ENCODE measurements around the gene ACBD6. TPM values are rescaled to one million over a fixed set of nuclear protein-coding genes. Genes with fewer than 3 reads are reported as not detected.

The ACBD6 gene
- total RNA-seq, 1 donor from 2014 or later, result 43.4 TPM

DNA sequence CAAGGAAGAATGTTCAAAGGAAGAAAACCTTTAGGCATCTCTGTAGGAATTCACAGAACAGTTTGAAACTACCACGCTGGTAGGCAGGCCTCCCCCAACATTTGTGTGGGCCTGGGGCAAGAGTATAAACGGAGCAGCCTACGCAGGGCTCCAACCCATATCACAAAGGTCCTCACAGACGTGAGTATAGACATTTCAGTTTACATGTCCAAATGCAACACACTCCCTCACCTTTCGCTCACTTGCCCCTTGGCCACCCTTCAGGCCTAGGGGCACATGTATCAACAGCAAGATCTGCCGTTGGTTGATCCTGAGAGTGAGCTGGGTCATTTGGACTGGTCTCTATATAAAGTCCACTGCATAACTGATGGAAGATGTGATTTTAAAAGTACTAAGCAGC is 133.3 kb downstream of the ACBD6 start:
- DNase-seq (ENCODE audit: low read depth) (no peak), FAIRE-seq (no peak)
- Mint-ChIP-seq H3K27ac (ENCODE audit: unreplicated experiment) (no peak overlapping the region), H3K4me1 (ENCODE audit: low read depth, unreplicated experiment) (no peaks in the 10 kb centered on the region), H3K4me3 (ENCODE audit: unreplicated experiment) (no peak overlapping the region), H3K27me3 (ENCODE audit: low read depth, unreplicated experiment) (no peaks in the 10 kb centered on the region), H3K9me3 (ENCODE audit: unreplicated experiment) (no peaks in the 10 kb centered on the region), H3K36me3 (ENCODE audit: low read depth, unreplicated experiment) (peaks cover 1% of the 10 kb centered on the region)
- Histone ChIP-seq H3K27me3 (ENCODE audit: insufficient read depth, low read length) (no peaks in the 10 kb centered on the region), H3K9ac (ENCODE audit: low read length) (no peak overlapping the region), H3K79me2 (ENCODE audit: insufficient read depth, low read length) (peaks cover 4% of the 10 kb centered on the region), H2AFZ (ENCODE audit: low read depth, low read length) (no peak overlapping the region), H3K4me1 (ENCODE audit: insufficient read depth, low read length) (no peaks in the 10 kb centered on the region), H3K27ac (ENCODE audit: low read depth, low read length) (no peak overlapping the region), H3K36me3 (ENCODE audit: insufficient read depth, low read length) (no peaks in the 10 kb centered on the region), H4K20me1 (ENCODE audit: insufficient read depth, low read length) (peaks cover 3% of the 10 kb centered on the region), H3K4me3 (ENCODE audit: insufficient read depth, low read depth, low read length) (no peak overlapping the region), H3K9me3 (ENCODE audit: insufficient read depth, low read depth, low read length) (no peaks in the 10 kb centered on the region), H3K4me2 (ENCODE audit: low read length) (no peak overlapping the region)
- TF ChIP-seq, protein P1, sequence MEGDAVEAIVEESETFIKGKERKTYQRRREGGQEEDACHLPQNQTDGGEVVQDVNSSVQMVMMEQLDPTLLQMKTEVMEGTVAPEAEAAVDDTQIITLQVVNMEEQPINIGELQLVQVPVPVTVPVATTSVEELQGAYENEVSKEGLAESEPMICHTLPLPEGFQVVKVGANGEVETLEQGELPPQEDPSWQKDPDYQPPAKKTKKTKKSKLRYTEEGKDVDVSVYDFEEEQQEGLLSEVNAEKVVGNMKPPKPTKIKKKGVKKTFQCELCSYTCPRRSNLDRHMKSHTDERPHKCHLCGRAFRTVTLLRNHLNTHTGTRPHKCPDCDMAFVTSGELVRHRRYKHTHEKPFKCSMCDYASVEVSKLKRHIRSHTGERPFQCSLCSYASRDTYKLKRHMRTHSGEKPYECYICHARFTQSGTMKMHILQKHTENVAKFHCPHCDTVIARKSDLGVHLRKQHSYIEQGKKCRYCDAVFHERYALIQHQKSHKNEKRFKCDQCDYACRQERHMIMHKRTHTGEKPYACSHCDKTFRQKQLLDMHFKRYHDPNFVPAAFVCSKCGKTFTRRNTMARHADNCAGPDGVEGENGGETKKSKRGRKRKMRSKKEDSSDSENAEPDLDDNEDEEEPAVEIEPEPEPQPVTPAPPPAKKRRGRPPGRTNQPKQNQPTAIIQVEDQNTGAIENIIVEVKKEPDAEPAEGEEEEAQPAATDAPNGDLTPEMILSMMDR (IDR thresholded peaks at IDR 0.05; ENCODE audit: insufficient read depth, low read depth, low read length), result no peak
- no peak for TF ChIP-seq EZH2 (IDR thresholded peaks at IDR 0.05; ENCODE audit: insufficient read depth, low read length)

DNA sequence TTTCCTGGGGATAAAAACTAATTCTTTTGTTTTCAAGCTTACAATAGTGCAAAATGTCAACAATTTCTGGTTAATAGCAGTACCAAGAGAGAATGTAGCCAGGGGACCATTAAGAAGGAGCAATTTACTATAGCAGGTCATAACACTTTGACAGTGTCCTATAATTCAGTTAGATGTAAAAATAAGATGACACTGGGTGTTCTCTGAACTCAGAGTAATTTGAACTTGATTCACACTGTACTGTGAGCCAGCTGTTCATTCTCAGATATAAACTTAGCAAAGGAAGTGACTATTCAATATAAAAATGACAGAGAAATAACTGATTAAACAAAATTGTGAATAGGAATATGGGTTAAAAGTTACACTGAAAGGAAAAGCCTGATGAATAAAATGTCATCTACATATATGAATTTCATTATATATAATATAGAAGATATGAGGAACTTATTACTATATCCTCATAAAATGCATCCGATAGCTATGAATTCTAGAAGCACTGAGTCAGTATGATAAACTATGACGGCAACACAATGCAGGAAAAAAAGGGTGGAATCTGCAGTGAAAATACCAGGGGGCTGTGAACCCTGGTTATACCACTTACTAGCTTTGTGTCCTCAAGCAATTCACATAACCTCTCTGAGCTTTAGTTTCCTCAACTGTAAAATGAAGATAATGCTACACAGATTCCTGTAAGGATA is 135.9 kb downstream of the ACBD6 start:
- Mint-ChIP-seq H3K27ac (ENCODE audit: unreplicated experiment) (no peak overlapping the region), H3K4me1 (ENCODE audit: low read depth, unreplicated experiment) (peaks cover 2% of the 10 kb centered on the region), H3K27me3 (ENCODE audit: low read depth, unreplicated experiment) (no peaks in the 10 kb centered on the region), H3K4me3 (ENCODE audit: unreplicated experiment) (no peak overlapping the region), H3K36me3 (ENCODE audit: low read depth, unreplicated experiment) (no peaks in the 10 kb centered on the region), H3K9me3 (ENCODE audit: unreplicated experiment) (no peaks in the 10 kb centered on the region)
- Histone ChIP-seq H3K27ac (ENCODE audit: low read depth, low read length) (peak overlapping the region; percentile 60), H3K4me3 (ENCODE audit: insufficient read depth, low read depth, low read length) (no peak overlapping the region), H4K20me1 (ENCODE audit: insufficient read depth, low read length) (no peaks in the 10 kb centered on the region), H3K4me2 (ENCODE audit: low read length) (peak overlapping the region; percentile 33), H3K4me1 (ENCODE audit: insufficient read depth, low read length) (no peaks in the 10 kb centered on the region), H3K79me2 (ENCODE audit: insufficient read depth, low read length) (no peaks in the 10 kb centered on the region), H3K9ac (ENCODE audit: low read length) (peak overlapping the region; percentile 38), H3K9me3 (ENCODE audit: insufficient read depth, low read depth, low read length) (no peaks in the 10 kb centered on the region), H3K36me3 (ENCODE audit: insufficient read depth, low read length) (no peaks in the 10 kb centered on the region), H2AFZ (ENCODE audit: low read depth, low read length) (no peak overlapping the region), H3K27me3 (ENCODE audit: insufficient read depth, low read length) (no peaks in the 10 kb centered on the region)
- FAIRE-seq, result no peak
- TF ChIP-seq, protein P1 (IDR thresholded peaks at IDR 0.05; ENCODE audit: insufficient read depth, low read depth, low read length), result no peak
- no peak for TF ChIP-seq EZH2 (IDR thresholded peaks at IDR 0.05; ENCODE audit: insufficient read depth, low read length)
- peak; percentile 38 for DNase-seq (ENCODE audit: low read depth)

DNA sequence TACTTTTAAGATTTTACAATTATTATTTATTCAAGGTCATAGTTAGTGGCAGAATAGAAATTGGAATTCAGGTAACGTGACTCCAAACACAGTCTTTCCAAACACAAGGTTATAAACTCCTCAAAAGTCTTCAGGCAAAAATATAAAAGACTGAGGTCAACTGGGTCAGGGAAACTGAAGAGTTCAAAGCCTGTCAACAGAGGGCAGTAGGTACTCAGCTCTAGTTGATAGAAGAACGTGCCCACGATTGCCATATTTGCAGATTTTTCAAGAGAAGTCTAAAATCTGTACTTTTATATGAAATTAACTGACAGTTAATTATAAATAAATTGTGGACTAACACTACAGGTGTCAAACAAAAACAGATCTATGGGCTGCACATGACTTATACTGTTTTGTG is 137.3 kb downstream of the ACBD6 start:
- no peak overlapping the region for H2AFZ ChIP-seq (ENCODE audit: low read depth, low read length)
- Mint-ChIP-seq H3K27me3 (ENCODE audit: low read depth, unreplicated experiment) (no peaks in the 10 kb centered on the region), H3K36me3 (ENCODE audit: low read depth, unreplicated experiment) (no peaks in the 10 kb centered on the region), H3K4me3 (ENCODE audit: unreplicated experiment) (no peak overlapping the region), H3K9me3 (ENCODE audit: unreplicated experiment) (no peaks in the 10 kb centered on the region), H3K27ac (ENCODE audit: unreplicated experiment) (no peak overlapping the region), H3K4me1 (ENCODE audit: low read depth, unreplicated experiment) (peaks cover 11% of the 10 kb centered on the region)
- no peaks in the 10 kb centered on the region for H3K36me3 ChIP-seq (ENCODE audit: insufficient read depth, low read length)
- H3K4me1 ChIP-seq (ENCODE audit: insufficient read depth, low read length), result peaks cover 8% of the 10 kb centered on the region
- H3K4me3 ChIP-seq (ENCODE audit: insufficient read depth, low read depth, low read length), result no peak overlapping the region
- no peaks in the 10 kb centered on the region for H3K79me2 ChIP-seq (ENCODE audit: insufficient read depth, low read length)
- no peak for DNase-seq (ENCODE audit: low read depth)
- no peaks in the 10 kb centered on the region for H3K27me3 ChIP-seq (ENCODE audit: insufficient read depth, low read length)
- H3K9ac ChIP-seq (ENCODE audit: low read length), result no peak overlapping the region
- FAIRE-seq, result no peak
- no peaks in the 10 kb centered on the region for H4K20me1 ChIP-seq (ENCODE audit: insufficient read depth, low read length)
- no peaks in the 10 kb centered on the region for H3K9me3 ChIP-seq (ENCODE audit: insufficient read depth, low read depth, low read length)
- TF ChIP-seq EZH2 (IDR thresholded peaks at IDR 0.05; ENCODE audit: insufficient read depth, low read length), result no peak
- TF ChIP-seq, protein P1 (IDR thresholded peaks at IDR 0.05; ENCODE audit: insufficient read depth, low read depth, low read length), result no peak
- H3K27ac ChIP-seq (ENCODE audit: low read depth, low read length), result no peak overlapping the region
- no peak overlapping the region for H3K4me2 ChIP-seq (ENCODE audit: low read length)

Data from astrocyte (in vitro differentiated cells and primary cell).